NCI-H146 (cell line): ENCODE measurements around the gene NHERF1.

Experiments
- DNase-seq: peaks from one replicate; lab custom pipeline; 2025; lab: John Stamatoyannopoulos, UW

NHERF1 gene

GRCh38 chr17:74785096-74785980, 36.9 kb downstream of the NHERF1 start:
- no peak for DNase-seq

DNA sequence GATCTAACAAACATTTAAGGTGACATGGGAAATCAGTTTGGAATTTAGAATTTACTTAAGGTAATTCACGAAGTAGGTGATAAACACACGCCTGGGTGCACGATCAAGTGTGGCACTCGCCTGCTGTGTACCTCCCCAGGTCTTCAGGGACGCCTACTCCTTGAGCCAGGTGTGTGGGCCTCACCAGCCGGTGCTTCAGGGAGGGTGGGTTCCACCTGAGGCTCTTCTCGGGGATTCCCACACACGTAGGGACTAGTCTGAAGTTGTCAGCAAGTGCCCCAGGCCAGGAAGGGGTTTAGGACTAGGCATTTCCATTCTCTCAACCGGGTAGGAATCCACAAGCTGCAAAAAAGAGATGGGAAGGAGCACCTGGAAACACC, 37.5 kb downstream of the NHERF1 start:
- no peak for DNase-seq

DNA sequence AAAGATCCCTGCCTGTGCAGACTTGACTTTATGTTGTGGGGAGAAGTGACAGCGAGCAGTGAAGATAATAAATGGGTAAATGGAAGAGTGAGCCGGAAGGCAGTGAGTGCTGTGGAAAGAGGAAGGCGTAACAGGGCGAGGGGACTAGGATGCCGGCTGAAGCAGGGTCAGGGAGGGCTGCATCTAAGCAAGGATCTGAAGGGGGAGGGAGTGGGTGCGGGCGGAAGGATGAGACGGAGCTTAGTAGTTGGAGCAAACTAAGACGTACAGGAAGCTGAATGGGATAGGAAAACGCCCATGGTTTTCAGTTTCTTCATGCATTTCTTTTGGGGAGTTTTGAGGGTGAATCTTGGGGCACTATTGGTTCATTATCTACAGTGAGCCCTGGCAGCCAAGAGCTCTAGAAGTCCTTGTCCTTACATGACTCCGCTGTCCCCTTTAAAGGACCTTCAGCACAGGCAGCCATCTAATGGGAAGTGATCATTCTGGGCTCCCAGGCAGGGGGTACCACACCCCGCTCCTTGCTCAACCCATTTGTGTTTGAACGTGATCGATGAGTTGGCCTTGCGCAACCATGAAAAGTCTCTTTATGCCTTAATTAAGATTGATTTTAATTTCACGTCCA, 38.1 kb downstream of the NHERF1 start:
- no peak for DNase-seq

DNA sequence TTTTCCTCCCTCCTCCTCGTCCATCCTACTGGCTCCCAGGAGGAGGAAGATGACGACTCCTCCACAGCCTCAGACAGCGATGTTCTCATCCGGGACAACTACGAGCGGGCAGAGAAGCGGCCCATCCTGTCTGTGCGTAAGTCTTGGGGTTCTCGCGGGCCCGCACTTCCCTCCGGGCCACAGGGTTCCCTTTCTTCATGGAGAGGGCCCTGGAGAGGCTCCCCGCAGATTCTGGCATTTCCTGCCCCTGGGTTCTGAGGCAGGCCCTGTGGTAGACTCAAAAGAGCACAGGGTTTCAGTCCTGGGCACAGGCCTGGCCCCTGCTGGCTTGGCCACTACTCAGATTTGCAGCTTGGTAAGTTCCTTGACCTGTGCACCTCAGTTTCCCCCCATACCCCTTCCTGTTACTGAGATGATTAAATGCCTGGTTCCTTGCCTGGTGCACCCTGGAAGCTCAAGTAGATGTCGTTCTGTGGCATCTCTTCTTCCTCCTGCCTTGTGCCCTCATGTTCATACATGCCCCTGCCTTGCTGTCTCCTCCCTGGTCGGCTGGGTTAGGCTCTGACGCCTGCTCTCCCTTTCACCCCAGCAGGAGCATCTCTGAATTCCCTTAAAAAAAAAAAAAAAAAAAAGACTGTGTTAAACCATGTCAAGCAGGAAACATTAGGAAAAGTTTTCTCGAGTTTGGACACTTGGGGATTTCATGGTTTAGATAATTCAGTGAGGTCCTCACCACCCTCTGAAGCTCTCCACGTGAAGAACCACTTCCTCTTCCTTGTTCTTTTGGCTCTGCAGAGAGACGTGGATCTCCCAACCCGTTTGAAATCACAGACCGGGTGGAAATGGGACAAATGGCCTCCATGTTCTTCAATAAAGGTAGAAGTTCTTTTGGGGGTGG, 42.0 kb downstream of the NHERF1 start:
- DNase-seq = no peak

GRCh38 chr17:74792586-74793105, 44.2 kb downstream of the NHERF1 start:
- DNase-seq = no peak

GRCh38 chr17:74795327-74796020, 47.0 kb downstream of the NHERF1 start:
- DNase-seq = no peak

GRCh38 chr17:74796211-74796610, 47.8 kb downstream of the NHERF1 start:
- no peak for DNase-seq

GRCh38 chr17:74796866-74797265, 48.4 kb downstream of the NHERF1 start:
- no peak for DNase-seq

GRCh38 chr17:74797824-74798223, 49.4 kb downstream of the NHERF1 start:
- no peak for DNase-seq

DNA sequence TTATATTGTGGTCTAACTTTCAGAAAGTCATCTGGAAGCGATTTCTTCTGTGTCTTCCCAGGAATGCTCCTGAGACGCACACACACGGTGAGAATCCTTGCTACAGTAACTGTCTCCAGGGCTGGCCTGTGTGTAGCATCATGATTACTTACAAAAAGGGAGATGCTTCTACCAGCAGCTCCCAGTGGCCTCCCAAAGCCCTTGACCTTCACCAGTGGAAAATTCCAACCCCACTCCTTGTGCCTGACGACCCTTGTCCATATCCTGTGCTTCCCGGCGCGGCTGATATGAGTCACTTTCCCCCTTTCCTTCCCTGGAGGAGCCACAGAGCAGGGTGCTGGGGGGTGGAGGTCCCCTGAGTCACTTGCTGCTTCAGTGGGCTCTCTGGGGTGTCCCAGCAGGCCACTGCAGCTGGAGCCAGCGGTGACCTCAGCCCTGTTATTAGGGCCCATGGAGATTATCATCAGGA, 49.8 kb downstream of the NHERF1 start:
- no peak for DNase-seq

DNA sequence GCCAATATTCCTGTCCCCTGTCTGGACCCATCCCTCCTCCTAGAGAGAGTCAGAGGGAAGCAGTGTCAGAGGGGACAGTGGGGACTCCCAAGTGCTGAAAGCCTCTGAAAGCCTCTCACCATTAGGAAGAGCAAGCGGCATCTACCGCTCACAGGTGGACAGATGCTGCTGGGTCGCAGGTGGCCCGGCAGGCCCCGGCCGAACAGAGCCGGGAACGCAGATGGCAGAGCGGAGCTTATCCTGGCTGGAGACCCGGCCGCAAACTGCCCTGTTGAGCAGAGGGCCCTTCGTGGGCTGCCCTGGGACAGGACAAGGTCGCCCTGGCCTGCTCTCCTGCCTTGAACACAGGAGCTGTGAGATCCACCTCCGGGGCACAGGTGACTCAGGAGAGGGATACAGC, 50.7 kb downstream of the NHERF1 start:
- no peak for DNase-seq

GRCh38 chr17:74800531-74800930, 52.1 kb downstream of the NHERF1 start:
- DNase-seq = no peak

DNA sequence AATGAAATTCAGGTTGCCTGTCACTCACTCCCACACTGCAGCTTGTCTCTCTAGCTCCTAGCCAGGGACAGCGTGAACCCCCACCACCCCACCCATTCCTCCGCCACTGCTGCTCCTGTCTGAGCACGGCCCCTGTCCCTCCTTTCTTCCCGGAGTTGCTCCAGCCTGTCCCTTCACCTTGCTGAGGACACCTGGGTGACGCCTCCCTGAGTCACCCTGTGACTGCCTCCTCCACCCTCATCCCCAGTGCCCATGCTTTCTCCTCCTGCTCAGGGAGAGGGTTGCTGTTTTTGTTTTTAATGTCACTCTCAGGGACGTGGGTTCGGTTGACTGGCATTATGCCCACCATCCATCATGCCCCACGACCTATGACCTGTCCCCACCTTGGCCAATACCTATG, 53.5 kb downstream of the NHERF1 start:
- no peak for DNase-seq

DNA sequence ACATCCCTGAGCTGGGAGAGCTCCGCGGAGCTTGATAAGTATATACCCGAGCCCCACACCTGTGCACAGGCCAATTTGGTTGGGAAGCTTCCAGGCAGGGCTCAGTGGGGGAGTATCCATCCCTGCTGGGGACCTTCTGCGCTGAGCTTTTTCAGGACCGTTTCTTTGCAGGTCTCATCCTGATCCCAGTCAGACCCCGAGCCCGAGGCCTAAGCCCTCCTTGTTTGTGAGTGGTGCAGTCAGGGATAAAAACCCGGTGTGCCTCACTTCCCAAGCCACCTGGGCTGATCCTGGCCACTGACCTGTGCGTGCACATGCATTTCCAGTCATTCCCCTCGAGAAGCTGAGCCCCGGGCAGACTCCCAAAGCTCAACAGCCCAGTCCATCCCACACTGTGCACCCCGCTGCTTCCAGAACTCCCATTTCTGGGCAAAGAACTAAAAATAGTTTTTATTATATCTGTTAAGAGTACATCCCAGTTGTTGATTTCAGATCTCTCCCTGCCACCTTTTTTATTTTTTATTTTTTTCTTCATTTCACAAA, 55.0 kb downstream of the NHERF1 start:
- no peak for DNase-seq

DNA sequence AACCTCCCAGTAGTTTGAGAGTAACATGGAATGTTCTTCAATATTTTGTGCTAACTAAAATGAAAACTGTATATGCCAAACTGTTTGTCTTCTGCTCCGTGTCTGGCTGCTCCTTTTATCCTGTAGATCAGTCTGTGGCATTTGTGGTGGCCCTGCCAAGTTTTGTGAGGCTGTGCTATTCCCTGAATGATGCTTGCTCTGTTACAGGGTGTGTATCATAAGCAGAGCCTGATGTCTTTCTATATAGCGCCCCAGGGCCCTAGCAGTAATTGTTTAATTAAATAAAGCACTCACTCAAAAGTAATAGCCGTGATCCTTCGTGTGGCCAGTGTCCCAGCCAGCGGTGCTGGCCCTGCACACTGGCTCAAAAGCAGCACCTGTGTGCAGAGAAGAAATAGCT, 55.5 kb downstream of the NHERF1 start:
- no peak for DNase-seq

DNA sequence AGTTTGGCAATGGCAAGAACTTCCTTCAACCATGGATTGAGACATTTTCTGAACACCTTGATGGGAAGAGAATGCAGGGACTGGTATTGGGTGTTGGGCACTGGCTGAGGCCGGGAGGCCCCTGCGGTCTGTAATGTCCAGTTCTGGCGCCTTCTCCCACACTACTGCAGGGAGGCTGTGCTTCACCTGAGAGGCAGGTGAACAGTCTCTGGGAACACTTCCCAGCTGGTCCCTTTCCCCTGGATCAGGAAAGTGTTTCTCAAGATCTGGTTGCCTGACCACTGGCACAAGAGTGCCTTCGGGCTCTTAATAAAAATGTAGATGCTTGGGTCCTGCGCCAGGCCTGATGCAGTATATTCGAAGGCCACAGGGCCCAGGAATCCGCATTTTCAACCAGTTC, 56.3 kb downstream of the NHERF1 start:
- no peak for DNase-seq

- no peak for DNase-seq
These were observed 57.2 kb downstream of the NHERF1 start for GRCh38 chr17:74805591-74805991.

DNA sequence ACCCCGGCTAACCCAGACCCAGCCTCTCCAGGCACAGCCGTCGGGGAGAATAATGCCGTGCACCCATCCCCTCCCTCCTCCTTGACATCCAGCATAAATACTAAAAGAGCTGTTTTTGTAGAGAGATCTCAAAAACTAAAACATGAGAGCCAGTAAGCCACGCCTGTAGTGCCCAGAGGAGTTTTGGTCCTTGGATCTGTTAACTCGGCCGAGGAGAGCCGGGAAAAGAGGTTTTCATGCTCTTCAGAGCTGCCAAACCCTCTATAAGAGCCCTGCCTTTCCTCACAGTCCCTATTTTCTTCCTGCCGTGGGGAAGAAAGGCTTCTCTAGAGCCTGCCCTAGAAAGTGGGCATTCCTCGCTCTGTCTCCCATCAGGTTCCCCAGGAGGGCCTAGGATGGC, 57.9 kb downstream of the NHERF1 start:
- DNase-seq = no peak

DNA sequence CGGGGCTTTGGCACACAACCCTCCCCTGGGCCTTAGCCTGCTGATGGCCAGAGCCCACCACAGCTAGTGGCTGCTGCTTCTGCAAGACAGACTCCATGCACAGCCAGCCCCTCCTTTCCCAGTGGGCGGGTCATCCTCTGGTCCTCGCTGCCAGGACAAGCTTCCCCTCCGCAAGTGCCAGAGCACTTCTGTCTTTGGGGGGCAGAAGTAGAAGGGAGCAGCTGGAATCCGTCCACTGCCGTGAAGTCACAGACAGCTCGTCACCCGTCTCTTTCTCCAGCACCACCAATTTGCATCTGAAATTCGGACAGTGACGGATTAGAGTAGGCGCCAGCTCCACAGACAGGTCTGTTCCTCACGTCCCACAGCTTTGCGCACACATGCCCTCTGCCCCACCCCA, 59.0 kb downstream of the NHERF1 start:
- no peak for DNase-seq

DNA sequence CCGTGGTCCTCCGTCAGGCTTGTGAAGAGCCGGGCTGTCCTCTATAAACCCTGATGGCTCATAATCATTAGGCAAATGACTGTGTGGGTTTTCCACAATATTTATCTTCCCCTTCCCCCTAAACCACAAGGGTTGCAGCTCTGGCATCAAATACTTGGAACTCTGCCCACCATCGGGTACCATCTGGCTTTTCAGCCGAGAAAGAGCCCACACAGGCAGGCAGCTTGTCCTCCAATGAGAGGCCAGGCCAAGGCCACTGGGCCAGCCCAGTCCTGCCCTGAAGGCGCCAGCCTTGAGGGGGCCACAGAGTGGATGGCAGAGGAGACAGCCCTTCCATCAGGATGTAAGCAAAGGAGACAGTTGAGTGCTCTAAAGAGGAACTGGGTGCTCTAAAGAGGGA, 59.5 kb downstream of the NHERF1 start:
- no peak for DNase-seq

GRCh38 chr17:74808714-74809430, 60.4 kb downstream of the NHERF1 start:
- DNase-seq = no peak
